GM21423 (cell line): ENCODE measurements around the gene DCLRE1C.
"Not testable (repeated sequence)": the region's sequence is repeated elsewhere in the genome, so short reads cannot be mapped to it uniquely, and the experiment has no call there.

Experiments used
- ATAC-seq: cut with Tn5 transposase; IDR thresholded peaks from one replicate; pipeline ENCODE4 v1.9.1; 2021; ENCODE audit warnings: mild to moderate bottlenecking, moderate library complexity; ENCODE audit not compliant: unreplicated experiment

The DCLRE1C gene

GRCh38 chr10:14891151-14891550 is 62.7 kb downstream of the DCLRE1C start:
- no peak for ATAC-seq

- ATAC-seq: no peak
Measured at GRCh38 chr10:14889318-14889717, 64.6 kb downstream of the DCLRE1C start.

GRCh38 chr10:14884082-14884481 is 69.8 kb downstream of the DCLRE1C start:
- ATAC-seq: no peak

DNA sequence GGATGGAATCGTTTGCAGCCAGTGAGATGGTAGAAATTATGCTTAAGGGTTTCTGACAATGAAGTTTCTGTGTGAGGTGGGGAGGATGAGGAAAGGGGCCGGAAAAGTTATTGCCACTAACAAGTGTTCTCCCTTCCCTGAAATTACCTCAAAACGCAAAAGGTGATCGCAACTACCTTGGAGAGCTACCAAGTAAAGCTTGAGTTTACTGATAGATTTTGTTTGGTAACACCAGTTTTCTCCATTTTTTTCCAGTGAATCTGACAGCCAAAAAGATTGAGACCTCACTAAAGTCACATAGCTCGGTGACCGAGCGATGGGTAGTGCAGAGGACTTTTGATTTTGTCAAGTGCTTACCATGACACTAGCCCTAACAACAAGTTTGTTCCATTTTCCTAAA is 73.7 kb downstream of the DCLRE1C start:
- ATAC-seq: no peak

- ATAC-seq: no peak
Measured at GRCh38 chr10:14879928-14880193, 74.0 kb downstream of the DCLRE1C start.

- peak; percentile 25 for ATAC-seq
Measured at GRCh38 chr10:14879124-14879927, 74.6 kb downstream of the DCLRE1C start.

GRCh38 chr10:14878266-14879123 is 75.4 kb downstream of the DCLRE1C start, which contains the start of gene SUV39H2:
TSS of gene SUV39H2 (plus strand) at chr10:14878866. CDS start at chr10:14878889, 23 bp downstream.
- peak; percentile 94 for ATAC-seq

DNA sequence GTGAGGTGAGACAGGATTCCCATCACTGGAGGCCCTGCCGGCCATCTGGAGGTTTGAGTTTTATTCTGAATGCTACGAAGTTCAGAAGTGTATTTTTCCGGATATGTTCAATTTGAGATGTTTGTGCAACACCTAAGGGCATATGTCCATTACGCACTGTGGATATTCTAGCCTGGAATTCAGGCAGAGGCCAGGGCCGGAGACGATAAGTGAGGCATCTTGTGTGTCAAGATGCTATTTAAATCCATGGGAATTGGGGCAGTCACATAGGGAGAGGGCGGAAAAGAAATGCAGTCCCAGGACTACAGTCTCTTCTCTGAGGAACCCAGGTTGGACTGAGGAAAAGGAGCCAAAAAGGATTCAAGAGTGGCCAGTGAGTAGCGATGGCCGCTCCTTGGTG is 77.1 kb downstream of the DCLRE1C start:
- no peak for ATAC-seq

GRCh38 chr10:14875941-14876340 is 78.0 kb downstream of the DCLRE1C start:
- no peak for ATAC-seq

DNA sequence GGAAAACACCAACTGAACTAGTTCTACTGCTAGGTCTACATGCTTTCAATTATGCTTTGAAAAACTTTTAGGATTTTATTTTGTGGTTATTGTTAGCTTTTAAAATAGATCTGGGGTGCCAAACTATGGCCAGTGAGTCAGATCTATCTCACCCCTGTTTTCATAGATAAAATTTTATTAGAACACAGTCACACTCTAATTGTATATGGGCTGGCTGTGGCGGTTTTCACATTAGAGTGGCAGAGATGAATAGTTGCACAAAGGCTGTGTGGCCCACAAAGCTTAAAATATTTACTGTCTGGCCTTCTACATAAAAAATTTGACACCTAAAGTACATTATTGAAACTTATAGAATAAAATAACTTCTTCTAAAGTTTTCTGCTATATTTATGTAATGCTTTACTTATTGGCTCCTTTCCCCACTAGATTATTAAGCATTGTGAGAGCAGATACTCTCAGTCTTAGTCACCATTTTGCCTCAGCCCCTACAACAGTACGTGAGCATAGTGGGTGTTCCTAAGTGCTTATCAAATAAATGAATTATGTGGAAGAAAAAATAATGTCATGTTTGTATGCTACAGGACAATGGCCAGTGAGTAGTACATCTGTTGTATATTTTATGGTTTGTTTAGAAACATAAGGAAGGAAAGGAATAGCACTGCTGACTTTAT is 80.7 kb downstream of the DCLRE1C start:
- ATAC-seq: peak; percentile 53

DNA sequence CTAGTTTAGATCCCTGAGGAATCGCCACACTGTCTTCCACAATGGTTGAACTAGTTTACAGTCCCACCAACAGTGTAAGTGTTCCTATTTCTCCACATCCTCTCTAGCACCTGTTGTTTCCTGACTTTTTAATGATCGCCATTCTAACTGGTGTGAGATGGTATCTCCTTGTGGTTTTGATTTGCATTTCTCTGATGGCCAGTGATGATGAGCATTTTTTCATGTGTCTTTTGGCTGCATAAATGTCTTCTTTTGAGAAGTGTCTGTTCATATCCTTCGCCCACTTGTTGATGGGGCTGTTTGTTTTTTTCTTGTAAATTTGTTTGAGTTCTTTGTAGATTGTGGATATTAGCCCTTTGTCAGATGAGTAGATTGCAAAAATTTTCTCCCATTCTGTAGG is 89.0 kb downstream of the DCLRE1C start:
- not testable (repeated sequence) for ATAC-seq

DNA sequence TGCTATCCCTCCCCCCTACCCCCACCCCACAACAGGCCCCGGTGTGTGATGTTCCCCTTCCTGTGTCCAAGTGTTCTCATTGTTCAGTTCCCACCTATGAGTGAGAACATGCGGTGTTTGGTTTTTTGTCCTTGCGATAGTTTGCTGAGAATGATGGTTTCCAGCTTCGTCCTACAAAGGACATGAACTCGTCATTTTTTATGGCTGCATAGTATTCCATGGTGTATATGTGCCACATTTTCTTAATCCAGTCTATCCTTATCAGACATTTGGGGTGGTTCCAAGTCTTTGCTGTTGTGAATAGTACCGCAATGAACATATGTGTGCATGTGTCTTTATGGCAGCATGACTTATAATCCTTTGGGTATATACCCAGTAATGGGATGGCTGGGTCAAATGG is 89.4 kb downstream of the DCLRE1C start:
- not testable (repeated sequence) for ATAC-seq

DNA sequence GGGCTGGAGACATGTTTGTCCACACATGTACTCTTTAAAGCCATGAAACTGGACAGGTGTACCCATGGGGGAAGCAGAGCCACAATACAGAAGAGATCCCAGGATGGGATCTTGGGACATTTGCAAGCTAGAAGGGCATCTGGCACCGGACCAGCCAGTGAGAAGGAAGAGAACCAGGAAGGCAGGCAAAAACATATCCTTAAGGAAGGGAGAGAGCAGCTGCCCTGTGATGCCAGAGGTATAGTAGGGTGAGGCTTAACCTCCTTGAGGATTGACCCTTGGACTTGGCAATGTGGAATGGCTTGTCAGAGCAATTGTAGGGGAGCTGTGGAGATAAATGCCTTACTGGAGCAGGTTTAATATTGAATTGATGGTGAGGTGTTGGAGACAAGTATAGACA is 93.1 kb downstream of the DCLRE1C start:
- no peak for ATAC-seq

DNA sequence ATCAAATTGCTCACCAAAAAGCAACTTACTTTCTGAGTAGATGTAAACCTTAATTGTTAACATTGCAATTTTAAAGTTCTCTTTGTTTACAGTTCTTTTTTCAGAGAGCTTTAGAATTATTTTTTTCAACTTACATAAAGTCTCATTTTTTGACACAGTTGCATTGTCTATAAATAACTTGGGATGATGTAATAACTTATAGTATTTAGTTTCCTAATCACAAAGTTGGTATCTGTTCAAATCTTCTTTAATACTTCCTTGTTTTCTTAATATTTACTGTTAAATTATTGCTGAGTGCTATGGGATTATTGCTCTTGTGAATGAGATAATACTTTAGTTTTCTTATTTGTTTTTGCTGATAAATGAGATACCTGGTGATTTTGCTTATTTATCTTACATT is 94.1 kb downstream of the DCLRE1C start:
- ATAC-seq: no peak

DNA sequence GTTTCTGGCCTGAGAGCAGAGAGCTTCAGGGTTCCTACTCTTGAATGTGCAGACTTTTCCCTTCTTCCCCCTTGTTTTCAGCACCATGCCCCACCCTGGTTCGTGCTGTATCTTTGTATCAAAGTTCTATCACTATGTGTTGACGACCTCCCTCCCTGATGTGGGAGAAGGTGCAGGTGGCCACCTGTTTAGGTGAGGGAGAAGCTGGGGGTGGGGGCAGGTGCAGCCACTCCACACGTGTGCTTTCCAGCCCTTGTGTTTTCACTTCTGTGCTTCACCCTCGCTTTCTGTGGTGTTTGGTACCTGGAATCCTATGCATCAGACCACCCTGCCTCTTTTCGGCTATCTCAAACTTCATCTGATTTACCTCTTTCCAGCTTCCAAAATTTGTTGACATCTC is 94.9 kb downstream of the DCLRE1C start:
- no peak for ATAC-seq

GRCh38 chr10:14858338-14858960 is 95.4 kb downstream of the DCLRE1C start:
- ATAC-seq: no peak

- ATAC-seq: no peak
Measured at GRCh38 chr10:14855453-14855852, 98.4 kb downstream of the DCLRE1C start.

DNA sequence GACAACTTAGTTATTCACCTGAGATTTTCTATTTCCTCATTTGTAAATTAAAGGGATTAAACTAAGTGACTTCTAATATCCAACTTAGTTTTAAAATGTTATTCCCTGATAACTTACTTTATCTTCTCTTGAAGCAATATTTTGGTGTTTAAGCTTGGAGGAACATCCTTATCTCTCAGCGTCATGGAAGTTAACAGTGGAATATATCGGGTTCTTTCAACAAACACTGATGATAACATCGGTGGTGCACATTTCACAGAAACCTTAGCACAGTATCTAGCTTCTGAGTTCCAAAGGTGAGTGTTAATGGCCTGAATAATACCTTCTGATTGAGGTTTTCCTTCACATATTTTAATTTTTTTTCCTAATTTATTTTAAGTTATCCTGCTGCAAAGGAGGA is 101.7 kb downstream of the DCLRE1C start:
- ATAC-seq: no peak
